Astrocyte of the hippocampus (primary cell): ENCODE data around the gene NR3C2.

Experiments
- DNase-seq: peaks from one replicate; pipeline ENCODE4 v3.0.0; 2011; ENCODE audit warnings: low read depth, low spot score

NR3C2 gene

DNA sequence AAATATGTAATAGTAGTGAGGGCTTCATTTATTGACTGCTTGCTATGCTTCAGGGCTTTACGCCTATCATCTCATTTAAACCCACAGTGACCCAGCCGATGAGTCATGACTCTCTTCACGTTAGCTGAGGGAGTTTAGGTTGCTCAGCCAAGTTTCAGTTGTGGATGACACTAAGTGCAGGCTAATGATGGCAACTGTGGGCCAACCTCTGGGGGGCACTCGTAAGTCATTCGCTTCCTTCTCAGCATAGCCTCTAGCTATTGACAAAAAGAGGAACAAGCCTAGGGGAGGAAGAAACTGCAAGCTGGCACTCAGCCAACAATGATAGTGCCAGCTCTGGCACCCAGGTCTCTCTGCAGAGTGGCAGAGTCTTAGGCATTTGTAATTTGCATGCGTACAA lies 385.3 kb downstream of the NR3C2 start:
- DNase-seq, result peak; percentile 59

DNA sequence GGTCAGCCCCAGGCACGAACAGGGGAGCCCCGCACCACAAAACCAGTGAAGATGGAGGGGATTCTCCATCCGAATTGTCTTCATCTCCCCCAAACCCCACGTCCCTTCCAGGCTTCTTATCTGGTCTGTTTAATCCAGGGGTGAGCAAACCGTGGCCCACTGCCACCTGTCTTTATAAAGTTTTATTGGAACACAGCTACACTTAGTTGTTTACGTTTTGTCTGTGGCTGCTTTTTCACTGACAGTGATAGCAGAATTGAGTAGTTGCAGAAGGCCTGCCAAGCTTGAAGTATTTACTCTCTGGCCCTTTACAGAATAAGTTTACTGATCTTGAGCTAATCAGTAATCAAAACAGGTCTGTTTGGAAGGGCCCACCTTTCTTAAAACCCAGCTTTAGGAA lies 386.4 kb downstream of the NR3C2 start:
- DNase-seq, result no peak

DNA sequence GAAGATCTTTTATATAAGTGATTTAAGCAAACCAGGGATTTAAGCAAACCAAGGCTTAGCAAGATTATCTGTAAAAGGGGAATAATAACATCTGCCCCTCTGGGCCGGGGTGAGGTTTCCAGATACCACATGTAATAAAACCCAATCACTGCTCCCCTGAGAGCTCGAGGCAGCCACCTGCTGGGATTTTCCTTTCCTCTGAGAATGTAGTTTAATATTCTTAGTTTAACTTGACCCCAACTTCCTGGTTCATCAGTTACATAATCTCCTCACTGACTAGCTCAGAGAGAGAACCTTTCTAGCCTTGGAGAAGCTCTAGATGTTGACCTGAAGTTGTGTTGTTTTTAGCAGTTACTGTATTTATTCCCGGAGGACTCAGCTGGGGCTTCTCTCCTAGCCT lies 387.9 kb downstream of the NR3C2 start:
- no peak for DNase-seq

DNA sequence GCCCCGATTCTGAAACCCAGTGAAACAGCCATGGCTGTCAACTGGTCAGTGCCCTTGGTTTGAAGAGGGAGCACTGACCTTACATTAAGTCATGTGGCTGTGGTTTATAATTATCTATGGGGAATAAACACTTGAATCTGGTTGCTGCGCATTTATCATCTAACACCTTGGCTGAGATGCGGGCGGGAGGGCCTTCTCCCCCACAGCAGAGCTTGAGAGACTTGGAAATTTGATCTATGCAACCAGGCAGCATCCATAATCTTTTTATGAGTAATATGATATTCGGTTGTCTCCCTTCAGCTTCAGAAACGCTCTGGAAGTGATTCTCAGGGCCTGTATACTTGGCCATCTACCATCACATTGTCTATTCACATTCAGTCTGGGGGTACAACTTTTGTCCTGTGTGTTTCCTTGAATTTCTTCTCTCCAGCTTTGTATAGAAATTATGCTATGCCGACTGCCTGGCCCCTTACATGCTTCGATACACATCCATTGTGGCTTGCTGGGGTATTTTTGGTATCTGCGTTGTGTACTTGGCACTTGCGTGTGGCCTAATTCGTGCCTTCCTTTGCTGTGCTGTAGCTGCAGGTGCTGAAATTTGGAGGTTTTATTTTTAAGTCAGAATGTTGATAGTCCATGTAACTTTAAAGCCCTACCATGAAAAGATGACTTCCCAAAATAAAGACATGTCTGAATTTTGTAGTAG lies 388.8 kb downstream of the NR3C2 start:
- DNase-seq, result peak; percentile 20

DNA sequence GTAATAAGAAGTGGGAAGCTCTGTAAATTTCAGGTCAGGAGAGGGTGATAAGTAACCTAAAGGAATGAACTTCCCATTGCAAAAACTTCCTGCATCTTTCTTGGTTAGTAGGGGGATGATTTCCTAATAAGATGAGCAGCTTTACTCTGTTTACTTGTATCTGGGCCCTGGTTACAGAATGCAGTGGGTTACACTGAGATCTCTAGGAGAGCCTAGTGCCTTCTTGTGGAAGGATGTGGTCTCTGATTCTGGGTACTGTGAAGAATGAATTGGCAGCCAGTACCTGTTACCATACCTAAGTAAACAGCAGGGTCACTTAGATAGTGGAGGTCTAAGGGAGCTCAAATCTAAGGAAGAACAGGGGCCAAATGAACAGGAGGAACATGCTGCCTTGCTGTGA lies 389.8 kb downstream of the NR3C2 start:
- DNase-seq, result no peak

DNA sequence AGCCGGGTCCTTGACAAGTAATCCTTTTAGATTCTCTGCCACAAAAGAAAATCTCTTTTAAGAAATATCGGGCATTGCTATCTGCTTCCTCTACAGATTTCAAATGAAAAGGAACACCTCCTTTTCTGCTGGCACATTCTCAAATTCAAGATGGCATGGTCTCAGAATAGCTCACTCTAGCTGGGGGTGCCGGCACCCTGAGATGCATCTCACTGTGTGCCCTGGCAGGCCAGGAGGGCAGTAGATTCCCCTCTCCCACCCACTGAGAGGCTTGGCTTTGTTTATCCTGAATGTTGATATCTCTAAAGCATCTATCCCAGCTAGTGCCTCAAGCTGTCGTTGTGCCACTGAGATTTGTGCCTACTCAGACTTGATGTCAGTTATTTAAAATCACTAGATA lies 390.8 kb downstream of the NR3C2 start:
- no peak for DNase-seq

DNA sequence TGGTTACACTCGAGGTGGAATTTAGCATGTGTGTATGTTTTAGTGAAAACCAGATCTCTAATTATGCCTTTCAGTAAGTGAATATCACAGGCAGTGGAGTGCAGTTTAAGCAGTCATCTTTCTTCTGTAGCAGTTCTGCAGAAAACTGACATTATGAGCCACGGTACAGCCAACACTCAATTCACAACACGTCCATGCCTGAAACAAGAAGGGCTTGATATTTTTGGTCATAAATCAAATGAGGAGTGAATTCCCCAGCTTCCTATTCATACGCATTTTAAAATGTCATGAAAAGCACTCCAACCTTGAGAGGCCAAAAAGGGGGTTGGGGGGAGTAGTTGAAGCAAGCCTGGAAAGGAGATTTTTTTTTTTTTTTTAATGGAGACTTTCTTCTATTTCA lies 393.6 kb downstream of the NR3C2 start:
- no peak for DNase-seq

DNA sequence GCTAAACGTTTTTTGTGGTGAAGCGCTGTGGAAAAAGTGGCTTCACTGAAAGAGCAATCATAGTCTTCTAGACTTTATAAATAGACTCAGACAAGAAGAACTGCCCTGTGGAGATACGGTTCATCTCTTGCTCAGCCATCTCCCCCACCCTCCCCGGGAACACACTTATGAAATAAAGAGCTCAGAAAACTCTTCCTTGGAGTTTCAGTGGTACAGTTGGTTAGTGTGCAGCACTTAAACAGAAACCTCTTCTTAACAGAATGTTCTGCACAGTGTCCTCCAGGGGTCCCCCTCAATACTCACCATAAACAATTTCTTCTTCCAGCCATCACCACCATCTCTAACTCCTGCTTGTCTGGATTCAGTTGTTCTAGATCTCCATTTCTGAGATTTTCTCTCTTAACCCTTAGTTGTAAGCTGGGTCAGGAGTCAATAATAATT lies 397.3 kb downstream of the NR3C2 start:
- no peak for DNase-seq

DNA sequence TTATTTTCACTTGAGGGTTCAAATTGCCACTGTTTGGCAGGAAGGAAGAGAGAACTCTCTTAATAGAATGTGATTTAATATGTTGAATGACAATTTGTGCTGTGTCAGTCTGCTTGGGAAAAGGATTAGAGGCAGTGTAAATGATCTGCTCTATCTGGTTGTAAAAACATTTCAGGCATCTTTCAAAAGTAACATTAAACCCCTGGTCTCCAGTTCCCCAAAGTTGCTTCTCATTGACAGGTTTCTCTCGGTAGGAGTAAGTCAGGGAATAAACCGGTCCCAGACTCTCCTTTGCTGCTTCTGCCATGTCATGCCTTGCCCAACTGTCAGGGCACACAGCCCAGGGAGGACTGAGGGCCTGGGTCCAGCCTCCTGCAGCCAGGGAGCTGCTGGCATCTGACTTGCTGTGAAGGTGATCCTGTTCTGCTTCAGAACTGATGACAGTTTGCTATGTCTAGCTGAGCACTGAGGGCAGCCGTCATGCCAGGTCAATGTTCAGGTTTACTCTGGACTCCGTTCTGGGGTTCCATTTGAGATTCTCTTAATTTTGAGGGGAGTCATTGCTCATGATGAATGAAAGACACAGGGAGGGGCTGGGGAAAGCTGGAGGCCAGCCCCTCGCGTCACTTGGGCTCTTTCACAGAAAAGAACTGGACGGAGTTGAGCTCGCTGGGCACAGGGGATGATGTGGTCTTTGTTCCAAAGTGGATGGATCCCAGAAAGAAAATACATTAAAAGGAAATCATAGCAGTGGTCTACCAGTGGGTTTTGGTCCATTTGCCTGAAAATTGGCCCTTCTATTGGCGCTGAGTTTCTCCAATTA lies 397.9 kb downstream of the NR3C2 start:
- no peak for DNase-seq

DNA sequence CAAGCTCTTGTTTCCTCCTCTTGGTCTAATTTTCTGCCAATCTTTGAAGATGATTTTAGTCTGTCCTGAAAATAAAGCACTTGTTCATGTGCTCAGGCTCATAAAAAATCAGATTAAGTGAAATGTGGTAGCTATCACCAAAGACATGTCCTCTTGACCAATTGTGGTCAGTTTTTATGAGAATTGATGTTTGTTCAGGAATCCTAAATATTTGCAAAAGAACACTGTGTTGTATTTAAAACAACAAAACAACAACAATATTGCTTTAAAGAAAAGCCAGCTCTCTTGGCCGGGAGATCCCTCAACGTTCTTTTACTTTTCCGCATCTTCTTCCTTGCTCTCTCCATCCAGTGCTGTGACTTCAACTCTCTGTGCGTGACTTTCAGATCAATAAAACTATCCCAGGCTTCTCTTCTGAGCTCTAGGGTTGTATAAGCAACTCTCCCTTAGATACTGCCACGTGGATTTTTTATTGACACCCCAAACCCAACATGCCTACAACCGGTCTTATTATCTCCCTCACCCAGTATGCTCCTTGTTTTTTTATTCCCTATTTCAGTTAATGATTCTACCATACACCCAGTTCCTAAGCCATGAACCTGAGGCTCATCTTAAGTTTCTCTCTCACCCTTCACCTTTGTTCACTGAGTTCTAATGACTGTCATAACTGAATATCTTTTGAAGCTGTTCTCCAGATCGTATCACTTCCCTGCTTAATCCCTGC lies 400.4 kb downstream of the NR3C2 start:
- no peak for DNase-seq

DNA sequence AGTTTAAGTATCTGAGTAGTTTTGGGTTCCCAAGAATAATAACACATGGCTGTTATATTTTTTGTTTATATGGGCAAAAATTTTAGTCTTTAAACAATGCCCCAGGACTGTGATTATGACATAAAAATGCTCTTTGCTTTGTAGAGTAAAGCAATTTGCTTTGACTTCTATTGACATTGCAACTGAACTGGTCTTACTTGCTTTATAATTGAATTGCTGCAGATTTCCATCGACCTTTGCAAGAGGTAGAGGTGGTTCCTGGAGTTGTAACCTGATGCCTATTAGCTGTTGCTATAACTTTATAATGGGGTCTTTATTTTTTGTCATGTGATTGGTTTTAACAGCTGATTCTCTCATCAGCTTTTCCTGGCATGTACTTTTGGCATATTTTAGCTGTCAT lies 407.4 kb downstream of the NR3C2 start:
- DNase-seq, result no peak

DNA sequence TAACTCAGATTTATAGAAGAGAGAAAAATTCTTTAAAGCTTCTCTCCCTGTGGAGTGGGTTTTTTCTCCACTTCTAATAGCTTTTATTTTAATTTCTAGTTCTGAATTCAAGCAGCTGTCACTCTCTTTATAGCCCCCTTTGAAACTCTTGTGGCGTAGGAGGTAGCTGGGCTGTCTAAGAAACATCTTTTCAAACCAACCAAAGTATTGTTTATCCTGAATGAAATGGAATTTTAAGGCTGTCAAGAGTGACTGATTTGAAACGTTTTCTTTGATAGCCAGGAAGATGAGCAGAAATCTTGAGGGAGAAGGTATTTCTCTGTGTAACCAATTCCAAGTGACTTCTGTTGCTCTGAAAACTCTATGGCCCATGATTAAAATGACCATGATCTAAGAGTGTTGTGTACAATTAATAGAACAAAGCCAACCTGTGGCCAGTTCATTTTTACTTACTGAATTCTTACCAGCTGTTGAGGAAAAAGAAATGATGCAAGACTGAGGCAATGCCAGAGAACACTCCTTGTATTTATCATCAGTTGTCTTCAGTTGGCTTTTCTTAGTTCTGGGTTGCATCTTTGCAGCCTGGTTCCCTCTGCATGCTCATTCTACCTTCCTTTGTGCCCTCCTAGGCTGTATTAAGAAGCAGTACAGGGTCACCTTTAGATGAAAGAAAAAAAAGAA lies 411.9 kb downstream of the NR3C2 start:
- DNase-seq, result no peak

DNA sequence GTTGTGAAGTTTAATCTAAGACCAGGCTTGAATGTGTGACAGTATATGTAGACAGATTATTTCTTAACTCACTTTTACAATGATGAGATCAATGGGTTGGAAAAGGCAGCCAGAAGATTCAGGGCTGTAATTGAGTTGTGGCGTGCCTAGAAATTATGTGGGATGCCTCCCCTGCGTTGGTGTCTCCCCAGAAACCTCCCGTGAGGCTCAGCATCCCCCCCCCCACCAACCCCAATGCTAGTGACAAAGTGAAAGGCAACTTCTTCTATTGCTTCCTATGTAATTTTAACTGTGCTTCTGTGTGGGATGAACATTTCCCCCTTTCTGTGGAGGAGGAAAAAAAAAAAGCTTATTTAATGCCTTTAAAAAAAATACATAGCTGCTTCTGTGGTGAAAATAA lies 412.4 kb downstream of the NR3C2 start:
- no peak for DNase-seq
